ENCODE measurements around the gene TKT.

Gene TKT

GRCh38 chr3:53238886-53239285 is 16.9 kb downstream of the TKT start:
- no peak for DNase-seq

DNA sequence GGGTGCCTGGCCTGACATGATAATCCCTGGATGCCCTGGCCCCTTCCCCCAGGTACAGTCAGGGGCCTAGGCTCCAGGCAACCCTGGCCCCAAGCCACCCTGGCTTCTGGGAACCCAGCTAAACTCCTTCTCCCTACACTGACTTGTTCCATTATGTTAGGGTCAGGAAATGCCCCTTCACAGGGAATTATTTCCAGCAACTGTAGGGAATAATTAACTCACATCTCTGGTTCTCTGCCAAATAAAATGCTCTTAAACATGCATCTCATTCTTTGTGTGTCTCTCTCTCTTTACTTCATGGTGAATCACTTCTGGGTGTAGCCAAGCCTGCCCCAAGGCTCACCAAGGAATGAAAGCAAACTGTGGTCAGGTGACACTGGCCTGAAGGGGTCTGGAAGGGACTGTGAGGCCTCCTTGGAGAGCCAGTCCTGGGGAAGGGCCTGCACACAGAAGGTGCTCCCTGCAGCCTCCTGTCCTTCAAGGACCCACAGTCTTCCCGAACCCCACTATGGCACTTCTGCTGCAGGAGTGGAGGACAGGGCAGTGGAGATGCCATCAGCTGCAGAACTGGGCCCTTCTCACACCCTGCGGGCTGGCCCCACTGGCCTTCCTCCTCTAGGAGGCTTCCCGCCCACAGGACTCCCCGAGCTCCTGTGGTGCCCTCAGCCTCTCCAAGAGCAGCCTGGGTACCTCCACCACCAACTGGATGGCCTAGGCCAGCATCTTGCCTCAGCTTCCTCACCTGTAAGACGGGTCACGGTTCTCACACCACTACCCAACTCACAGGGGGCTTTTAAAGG is 17.6 kb downstream of the TKT start:
- no peak for DNase-seq

GRCh38 chr3:53236112-53236841 is 19.5 kb downstream of the TKT start:
- DNase-seq = peak; percentile 49

DNA sequence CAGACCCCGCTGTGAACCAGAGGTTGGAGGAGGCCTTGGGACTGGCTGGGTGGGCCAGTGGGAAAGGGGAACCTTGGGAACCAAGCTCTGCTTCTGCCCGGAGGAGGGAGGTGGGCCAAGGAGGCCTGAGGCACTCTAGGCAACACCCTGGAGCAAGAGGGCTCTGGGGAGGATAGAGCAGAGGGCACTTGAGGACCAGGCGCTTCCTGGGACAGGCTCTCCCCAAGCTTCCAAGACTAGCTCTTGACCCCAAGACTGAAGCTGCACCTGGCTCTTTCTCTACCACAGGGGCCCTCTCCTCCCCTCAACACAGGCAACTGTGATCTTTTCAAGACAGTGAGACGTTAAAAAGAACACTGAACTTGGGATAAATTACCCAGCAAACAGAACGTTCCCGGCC is 20.3 kb downstream of the TKT start:
- DNase-seq = no peak

DNA sequence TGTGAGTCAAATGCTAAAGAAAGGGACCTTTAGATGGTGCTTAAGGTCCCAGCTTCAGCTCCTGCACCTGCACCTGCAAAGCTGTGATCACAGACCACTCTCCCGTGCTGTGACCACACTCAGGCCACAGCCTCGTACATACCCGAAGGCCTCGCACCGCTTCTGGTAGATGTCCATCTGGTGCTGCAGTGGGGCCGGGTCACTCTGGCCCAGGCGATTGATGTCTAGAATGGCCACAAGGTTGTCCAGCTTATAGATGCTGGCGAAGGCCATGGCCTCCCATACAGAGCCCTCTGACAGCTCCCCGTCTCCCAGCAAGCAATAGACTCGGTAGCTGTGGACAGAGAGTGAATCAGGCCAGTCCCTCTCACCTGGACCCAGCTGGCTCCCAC is 21.0 kb downstream of the TKT start:
- no peak for DNase-seq

DNA sequence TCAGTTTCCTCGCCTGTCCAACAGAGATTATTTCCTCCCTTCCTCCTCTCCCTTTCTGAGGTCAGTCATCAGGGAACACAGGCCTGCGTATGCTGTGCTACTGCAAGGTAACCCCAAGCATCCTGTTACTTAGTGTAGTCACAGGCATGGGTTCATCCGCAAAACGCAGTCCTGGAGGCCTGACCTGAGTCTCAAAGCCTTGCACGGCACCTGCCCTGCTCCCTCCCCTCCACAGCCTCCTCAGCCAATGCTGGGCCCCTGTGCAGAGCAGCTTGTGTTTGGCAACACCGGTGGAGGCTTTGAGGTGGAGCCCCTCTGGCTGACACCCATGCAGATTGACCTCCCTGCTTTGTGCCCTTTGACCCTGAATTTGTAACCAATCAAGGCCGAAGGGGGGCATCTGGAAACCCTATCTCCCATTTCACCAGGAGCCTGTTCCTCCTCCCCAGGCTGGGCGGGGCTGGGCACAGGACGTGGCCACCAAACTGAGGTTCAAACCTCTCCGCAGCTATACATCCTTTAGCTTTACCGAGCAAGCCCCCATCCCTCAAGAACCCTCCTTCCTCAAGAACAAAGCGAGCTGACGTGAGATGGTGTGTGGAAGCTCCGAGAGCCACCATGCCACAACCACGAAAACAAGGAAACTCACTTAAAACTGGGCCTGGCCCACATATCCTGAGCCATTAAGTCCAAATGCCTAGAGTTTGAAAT is 21.5 kb downstream of the TKT start:
- DNase-seq = no peak

DNA sequence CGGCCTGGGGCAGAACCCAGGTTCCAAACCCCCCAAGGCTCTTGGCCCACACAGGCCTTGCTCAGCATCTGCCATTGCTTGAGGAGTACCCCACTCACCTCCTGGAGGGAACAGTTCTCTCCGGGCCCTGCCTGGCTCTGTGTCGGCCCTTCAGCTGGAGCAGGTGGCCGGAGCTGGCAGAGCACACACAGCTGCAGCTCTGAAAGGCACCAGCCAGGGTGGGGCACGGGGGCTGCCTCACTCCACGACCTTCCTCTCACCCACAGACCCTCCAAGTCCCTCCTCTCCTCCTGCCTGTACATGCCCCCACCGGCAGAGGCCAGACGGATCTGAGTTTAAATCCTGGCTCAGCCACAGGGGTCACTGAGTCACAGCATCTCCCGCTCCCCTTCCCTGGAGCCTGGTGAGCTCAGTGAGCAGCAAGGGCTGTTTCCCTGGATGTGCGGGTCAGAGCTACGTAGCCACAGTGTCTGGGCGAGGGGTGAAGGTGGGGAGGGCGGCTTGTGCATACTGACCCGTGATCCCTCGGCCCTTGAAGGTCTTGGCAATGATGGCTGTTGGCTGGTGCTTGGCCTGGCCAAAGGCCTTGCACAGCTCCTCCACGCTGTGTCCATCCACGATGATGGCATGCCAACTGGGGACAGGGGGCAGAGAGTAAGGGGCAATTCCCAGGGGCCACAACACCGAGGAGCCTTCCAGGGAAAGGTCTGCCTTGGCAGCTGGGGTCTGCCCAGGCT is 23.0 kb downstream of the TKT start:
- DNase-seq = no peak

DNA sequence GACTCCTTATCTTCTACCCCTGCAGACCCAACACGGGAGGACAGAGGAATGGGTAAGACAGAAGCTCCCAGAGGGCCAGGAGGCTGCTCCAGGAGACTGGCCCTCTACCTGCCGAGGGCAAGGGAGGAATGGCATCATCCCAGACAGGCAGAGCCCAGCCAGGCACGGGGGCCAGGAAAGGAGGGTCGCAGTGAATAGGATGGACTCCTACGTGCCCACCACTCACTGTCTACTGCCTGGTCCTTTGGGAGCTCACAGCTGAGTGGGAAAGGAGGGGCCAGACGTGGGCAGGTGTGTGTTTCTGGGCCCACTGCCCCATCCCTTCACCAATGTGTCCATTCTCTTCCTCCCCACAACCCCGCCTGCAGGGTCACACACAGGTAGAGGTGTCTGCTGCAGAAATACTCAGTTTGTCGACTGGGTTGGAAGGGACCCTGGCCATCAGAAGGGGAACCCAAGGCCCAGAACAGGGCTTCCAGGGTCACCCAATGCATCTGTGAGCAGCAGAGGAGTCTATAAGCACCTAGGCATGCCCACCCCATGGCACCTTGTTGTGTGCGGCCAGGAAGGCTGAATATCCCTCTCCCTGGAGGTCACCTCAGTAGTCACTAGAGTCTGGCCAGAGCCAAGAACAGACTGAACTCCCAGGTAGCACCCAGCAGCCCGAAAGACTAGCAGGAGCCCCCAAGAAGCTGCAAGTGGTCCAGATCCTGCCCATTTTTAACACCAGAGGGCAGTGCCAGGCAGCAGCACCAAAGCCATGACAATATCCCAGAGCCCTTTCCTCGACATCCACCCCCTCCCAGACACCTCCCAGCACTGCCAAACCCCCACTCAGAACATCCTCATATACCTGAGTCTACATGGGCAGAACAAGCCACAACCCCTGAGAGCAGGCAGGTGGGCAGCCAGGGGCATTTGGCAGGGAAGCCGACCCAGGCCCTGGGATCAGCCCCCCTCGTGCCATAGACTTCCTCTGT is 24.0 kb downstream of the TKT start:
- no peak for DNase-seq

DNA sequence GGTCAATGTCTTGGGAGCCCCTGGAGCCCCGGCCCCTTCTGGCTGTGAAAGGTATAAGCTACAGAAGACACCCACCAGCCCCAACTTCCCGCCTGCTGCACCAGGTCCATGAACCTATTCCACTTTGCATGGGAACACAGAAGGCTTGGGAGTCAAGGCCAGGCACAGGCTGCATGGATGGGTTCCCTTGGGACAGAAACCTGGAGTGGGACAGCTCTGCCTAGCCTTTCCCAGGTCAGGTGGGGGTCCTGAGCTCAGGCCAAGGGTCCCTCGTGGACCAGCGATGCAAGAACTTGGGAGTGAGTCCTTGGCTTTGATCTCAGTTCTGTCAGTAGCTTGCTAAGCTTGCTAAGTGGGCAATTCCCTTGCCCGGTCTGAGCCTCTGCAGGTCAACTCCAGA is 25.0 kb downstream of the TKT start:
- DNase-seq = no peak

DNA sequence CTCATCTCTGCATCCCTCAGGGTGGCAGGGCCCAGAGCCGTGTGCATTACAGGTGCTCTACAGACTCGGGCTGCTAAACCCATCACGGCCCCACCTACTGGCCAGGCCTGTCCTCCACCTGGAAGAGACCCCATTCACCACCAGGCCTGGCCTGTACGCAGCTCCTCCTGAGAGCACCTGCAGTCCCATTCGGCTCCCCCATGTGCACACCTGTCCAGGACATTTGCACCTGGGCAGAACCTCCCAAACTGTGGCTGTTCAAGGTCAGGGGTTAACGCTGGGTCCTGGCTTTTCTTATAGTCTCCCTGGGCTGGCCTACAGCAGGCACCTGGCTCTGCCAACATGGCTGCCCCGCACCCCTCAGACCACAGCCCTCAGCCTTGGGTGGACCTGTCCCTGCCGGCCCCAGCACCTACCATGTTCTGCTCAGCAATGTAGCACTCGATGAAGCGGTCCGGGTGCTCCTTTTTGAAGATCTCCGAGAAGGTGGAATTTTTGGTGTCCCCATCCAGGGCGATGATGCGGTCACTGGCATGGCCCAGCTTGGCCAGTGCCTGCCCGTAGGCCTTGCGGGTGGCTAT is 25.7 kb downstream of the TKT start:
- DNase-seq = no peak

DNA sequence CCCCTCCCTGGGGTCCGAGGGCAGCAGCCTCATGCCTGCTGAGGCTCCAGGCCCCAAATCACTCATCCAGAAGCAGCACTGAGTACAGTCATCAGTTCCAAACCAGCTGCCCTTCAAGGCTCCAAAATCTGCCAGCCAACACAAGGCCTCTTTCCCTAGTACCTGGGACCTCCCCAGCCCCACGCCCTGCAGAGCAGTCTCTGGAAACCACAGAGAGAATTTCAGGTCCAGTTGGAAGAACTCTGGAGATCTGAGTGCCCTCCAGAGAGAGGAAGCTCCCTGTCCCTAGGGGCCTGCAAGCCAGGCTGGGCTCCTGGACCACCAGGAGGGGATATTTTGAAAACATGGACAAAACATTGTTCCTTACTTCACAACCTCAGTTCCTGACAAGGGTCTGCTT is 26.2 kb downstream of the TKT start:
- DNase-seq = no peak

DNA sequence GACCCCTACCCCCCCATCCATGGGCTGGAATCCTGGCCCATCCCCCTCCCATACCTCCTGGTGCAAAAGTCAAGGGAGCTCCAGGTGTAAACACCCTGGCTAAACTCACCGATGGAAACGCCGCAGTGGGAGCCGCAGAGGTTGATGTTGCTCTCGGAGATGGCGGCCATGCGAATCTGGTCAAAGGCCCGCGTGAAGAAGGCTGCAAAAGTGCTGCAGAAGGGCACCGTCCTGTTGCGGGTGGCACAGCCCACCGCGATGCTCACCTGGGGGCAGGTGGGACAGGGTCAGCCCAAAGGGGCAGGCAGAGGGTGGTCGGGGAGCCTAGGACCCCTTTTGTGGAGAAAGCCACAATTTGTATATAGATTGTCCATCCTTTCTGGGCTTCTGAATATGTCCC is 26.7 kb downstream of the TKT start:
- no peak for DNase-seq

DNA sequence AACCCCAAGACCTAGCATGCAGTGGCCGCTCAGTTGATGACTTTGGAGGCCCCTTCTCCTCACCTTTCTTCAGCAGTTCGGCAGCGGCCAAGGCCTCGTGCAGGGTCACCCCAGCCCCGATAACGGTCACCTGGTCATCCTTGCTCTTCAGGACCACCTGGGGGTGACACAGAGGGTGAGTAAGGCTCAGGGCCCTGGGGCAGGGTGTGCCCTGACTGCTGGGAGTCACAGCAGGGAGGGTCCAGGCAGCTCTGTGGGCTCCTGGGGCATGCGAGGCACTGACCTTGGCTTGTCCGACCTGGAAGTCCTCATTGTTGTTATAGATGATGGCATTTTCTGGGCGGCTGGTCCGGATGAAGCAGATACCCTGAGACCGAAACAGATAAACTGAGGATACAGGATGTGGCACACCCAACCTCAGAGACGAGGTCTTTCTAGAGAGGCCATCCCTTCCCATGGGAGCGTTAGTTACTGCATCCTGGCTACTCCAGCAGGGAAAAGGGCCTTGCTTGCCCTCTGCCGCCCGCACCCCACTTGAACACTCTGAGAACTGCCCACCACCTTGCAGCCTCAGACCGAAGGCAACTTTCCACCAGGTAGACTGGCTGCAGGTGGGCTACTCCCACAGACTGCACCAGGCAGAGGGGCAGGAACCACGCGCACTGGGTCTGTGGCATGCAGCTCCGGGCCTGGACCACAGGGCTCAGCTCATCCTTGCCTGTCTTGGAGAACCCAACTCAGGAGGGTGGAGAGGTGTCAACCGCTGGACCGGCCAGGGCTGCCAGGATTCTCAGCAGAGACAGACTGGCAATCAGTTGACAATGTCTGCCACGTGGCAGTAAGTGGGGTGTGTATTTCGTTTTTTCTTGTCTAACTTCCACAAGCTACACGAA is 27.6 kb downstream of the TKT start:
- DNase-seq = no peak

- DNase-seq = no peak
Measured at GRCh38 chr3:53226841-53227407, 28.9 kb downstream of the TKT start.

- DNase-seq = no peak
Measured at GRCh38 chr3:53226142-53226840, 29.5 kb downstream of the TKT start.

DNA sequence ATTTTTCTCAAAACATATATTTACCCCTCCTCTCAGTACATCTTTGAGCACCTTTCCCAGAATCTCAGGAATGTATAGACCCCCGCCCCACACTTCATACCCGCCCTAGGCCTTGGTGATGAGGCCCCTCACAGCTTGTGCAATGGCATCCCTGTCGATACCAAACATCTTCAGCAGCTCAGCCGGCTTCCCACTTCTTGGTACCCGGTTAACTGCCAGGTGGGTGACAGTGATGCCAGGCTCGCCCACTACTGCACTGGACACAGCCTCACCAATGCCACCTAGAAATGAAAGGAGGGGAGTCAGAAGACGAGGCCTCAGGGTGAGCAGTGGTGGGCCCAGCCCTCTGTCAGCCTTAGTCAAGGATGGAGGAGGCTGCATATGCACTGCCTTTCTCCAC is 30.2 kb downstream of the TKT start:
- DNase-seq = no peak

- no peak for DNase-seq
Measured at GRCh38 chr3:53225181-53225580, 30.6 kb downstream of the TKT start.

DNA sequence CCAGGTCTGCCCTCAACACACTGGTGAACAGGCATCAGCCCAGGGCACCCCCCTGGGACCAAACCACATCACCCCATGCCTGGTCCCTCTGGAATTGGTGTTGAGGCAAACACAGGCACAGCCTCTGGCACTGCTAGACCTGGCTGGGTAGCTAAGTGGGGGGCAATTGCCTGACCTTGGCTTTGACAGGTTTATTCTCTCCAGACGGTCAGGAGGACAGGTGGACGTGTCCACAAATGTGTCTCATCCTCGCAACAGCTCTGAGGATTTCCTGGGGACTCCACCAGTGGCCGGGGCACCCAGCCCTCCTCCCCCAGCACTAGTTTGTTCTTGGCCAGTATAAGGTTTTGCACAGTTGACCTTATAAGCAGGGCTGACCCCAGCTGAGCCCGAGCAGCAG is 31.3 kb downstream of the TKT start:
- DNase-seq = no peak

- no peak for DNase-seq
Measured at GRCh38 chr3:53224026-53224425, 31.8 kb downstream of the TKT start.

All from right hindlimb (tissue), 1 donor.